ENCODE data around the gene ORC5.

Gene ORC5

DNA sequence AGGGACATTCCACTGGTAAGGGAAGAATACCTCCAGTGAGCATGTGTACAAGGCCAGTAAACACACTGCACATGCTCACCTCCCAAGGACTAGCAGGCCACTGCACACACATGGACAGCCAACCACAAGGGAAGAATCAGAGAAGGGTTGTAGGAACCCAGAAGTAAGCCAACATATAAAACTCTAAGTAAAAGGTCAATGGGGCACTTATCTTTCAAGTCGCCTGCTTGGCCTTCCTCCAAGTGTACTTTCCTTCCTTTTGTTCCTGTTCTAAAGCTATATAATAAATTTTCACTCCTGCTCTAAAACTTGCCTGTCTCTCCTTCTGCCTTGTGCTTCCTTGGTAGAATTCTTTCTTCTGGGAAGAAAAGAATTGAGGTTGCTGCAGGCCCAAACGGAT lies 33.0 kb downstream of the ORC5 start:
- DNase-seq (ENCODE audit: low read depth in 2 of 2), result no peak
- TF ChIP-seq, protein P1, sequence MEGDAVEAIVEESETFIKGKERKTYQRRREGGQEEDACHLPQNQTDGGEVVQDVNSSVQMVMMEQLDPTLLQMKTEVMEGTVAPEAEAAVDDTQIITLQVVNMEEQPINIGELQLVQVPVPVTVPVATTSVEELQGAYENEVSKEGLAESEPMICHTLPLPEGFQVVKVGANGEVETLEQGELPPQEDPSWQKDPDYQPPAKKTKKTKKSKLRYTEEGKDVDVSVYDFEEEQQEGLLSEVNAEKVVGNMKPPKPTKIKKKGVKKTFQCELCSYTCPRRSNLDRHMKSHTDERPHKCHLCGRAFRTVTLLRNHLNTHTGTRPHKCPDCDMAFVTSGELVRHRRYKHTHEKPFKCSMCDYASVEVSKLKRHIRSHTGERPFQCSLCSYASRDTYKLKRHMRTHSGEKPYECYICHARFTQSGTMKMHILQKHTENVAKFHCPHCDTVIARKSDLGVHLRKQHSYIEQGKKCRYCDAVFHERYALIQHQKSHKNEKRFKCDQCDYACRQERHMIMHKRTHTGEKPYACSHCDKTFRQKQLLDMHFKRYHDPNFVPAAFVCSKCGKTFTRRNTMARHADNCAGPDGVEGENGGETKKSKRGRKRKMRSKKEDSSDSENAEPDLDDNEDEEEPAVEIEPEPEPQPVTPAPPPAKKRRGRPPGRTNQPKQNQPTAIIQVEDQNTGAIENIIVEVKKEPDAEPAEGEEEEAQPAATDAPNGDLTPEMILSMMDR (IDR thresholded peaks at IDR 0.05; ENCODE audit: low read depth, low read length), result no peak
- no peak overlapping the region for H3K4me3 ChIP-seq (replicated peaks in 1 of 2; ENCODE audit: low read depth in 2 of 2, low read length in 2 of 2)

GRCh38 chr7:104162081-104162480 lies 45.7 kb downstream of the ORC5 start:
- H3K4me3 ChIP-seq (replicated peaks in 1 of 2; ENCODE audit: low read depth in 2 of 2, low read length in 2 of 2), result no peak overlapping the region
- TF ChIP-seq, protein P1 (IDR thresholded peaks at IDR 0.05; ENCODE audit: low read depth, low read length), result no peak
- DNase-seq (ENCODE audit: low read depth in 2 of 2), result no peak

GRCh38 chr7:104161244-104161643 lies 46.6 kb downstream of the ORC5 start:
- TF ChIP-seq, protein P1 (IDR thresholded peaks at IDR 0.05; ENCODE audit: low read depth, low read length), result no peak
- no peak overlapping the region for H3K4me3 ChIP-seq (replicated peaks in 1 of 2; ENCODE audit: low read depth in 2 of 2, low read length in 2 of 2)
- no peak for DNase-seq (ENCODE audit: low read depth in 2 of 2)

DNA sequence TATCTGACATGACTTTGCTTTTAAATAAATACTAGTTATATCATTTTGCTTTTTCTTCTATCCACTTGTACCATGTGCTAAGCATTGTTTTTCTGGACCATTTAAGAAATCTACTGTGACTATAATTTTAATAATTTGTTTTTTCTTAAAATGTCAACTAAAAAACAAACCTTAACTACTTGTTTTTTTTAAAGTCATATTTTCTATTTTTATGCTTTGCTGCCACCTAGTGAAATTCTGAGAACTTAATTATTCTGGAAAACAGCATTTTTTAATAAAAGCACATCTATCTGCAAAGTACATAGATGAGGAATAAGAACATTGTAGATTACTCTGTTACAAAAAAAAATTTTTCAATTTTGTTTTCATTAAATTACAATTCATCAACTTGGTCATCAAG lies 47.4 kb downstream of the ORC5 start:
- peak; percentile 47 to 49 for DNase-seq (ENCODE audit: low read depth in 2 of 2)
- TF ChIP-seq, protein P1 (IDR thresholded peaks at IDR 0.05; ENCODE audit: low read depth, low read length), result peak; percentile 23
- no peak overlapping the region for H3K4me3 ChIP-seq (replicated peaks in 1 of 2; ENCODE audit: low read depth in 2 of 2, low read length in 2 of 2)

DNA sequence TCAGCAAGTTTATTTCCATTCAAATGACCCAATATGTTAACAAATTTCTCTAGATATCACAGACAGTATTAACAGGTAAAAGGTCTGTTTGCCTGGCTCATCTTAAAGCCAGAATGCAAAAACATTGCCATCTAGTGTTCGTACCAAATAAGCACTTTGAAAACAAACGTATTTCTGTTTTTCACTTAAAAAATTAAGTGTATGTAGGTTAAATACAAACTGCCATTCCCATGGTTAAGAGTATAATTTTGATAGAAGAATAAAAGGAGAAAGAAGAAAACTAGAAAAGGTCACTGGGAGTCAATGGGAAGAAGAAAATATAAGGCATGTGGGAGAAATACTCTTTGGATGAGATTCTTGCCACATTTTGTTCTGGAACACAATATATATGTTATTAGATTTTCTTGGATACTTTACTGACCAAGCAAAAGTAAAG lies 51.0 kb downstream of the ORC5 start:
- no peak overlapping the region for H3K4me3 ChIP-seq (replicated peaks in 1 of 2; ENCODE audit: low read depth in 2 of 2, low read length in 2 of 2)
- DNase-seq (ENCODE audit: low read depth in 2 of 2), result peak; percentile 56 to 63
- TF ChIP-seq, protein P1 (IDR thresholded peaks at IDR 0.05; ENCODE audit: low read depth, low read length), result peak; percentile 68

- TF ChIP-seq, protein P1 (IDR thresholded peaks at IDR 0.05; ENCODE audit: low read depth, low read length), result no peak
- DNase-seq (ENCODE audit: low read depth in 2 of 2), result no peak
- H3K4me3 ChIP-seq (replicated peaks in 1 of 2; ENCODE audit: low read depth in 2 of 2, low read length in 2 of 2), result no peak overlapping the region
These were observed 54.5 kb downstream of the ORC5 start for GRCh38 chr7:104153287-104153686.

- H3K4me3 ChIP-seq (replicated peaks in 1 of 2; ENCODE audit: low read depth in 2 of 2, low read length in 2 of 2), result no peak overlapping the region
- no peak for DNase-seq (ENCODE audit: low read depth in 2 of 2)
- TF ChIP-seq, protein P1 (IDR thresholded peaks at IDR 0.05; ENCODE audit: low read depth, low read length), result no peak
These were observed 55.3 kb downstream of the ORC5 start for GRCh38 chr7:104152468-104152867.

Measured in cardiac fibroblast (primary cell).